GM12864 (cell line): Measurements from ENCODE around the gene EHF.

ENCODE experiments used
- DNase-seq: peaks from one replicate; pipeline ENCODE4 v3.0.0-alpha.2; 2011; ENCODE audit warnings: low read depth
- H3K4me3 ChIP-seq: 2 replicates; pipeline ENCODE4 v1.5.1; 2011; ENCODE audit warnings: mild to moderate bottlenecking, low read depth, low read length, control low read depth
- TF ChIP-seq, protein P1 (sequence below): IDR thresholded peaks from 2 replicates; pipeline ENCODE4 v1.5.1; 2011; ENCODE audit warnings: low read depth, mild to moderate bottlenecking, moderate library complexity, low read length, control low read depth, inconsistent platforms; ENCODE audit errors: missing control alignments

The EHF gene

DNA sequence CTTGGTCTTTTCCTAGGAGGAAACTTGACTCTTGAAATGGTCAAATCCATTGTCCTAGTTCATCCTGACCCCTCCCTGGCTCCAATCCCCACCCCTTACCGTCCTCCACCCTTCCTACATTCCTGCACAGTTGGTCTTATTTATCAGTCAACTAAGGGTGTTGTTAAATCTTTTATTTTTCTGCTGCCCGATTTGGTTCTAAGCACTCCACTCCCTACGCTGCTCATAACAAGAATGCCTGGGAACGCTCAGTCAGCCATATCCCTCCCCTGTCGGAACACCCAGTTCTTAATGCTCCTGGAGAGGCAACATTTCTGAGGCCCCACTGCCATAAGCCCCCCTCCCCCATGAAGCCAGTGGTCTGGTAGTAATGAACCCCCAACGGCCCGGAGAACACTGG lies 9.7 kb downstream of the EHF start:
- H3K4me3 ChIP-seq: no peak overlapping the region
- no peak for DNase-seq
- TF ChIP-seq, protein P1, sequence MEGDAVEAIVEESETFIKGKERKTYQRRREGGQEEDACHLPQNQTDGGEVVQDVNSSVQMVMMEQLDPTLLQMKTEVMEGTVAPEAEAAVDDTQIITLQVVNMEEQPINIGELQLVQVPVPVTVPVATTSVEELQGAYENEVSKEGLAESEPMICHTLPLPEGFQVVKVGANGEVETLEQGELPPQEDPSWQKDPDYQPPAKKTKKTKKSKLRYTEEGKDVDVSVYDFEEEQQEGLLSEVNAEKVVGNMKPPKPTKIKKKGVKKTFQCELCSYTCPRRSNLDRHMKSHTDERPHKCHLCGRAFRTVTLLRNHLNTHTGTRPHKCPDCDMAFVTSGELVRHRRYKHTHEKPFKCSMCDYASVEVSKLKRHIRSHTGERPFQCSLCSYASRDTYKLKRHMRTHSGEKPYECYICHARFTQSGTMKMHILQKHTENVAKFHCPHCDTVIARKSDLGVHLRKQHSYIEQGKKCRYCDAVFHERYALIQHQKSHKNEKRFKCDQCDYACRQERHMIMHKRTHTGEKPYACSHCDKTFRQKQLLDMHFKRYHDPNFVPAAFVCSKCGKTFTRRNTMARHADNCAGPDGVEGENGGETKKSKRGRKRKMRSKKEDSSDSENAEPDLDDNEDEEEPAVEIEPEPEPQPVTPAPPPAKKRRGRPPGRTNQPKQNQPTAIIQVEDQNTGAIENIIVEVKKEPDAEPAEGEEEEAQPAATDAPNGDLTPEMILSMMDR: no peak

DNA sequence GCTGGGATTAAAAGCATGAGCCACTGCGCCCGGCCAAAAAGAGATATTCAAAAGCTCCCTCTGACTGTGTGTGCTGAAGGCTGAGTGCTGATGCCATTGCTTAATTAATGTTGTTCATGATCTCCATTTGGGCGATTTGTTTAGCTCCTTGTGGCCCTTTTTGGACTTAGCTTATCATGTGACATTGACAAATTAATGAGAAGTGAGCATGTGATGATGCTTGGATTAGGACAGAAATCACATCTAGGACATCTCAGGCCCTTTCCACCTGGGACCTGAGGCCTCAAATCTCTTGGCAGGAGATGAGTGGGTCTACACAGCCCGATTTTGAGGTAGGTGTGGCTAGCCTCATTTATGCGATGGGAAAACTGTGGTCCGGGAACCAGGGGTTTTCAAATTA lies 10.4 kb downstream of the EHF start:
- TF ChIP-seq, protein P1: no peak
- no peak for DNase-seq
- H3K4me3 ChIP-seq: no peak overlapping the region

DNA sequence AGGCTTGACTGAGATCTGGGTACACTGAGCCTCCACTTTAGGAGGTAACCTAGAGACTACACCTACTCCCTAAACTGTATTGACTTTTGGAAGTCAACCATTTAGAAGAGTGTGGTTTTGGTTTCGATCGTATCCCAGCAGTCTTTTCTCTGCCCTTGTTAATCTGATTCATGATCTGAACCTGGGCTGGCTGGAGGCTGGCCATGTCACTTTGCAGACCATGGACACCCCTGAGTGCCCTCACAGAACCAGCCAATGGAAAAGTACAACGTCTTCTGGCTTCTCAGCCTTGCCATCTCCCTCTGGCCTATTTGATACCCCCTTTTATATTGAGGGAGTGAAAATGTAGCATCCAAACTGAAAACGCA lies 10.8 kb downstream of the EHF start:
- no peak overlapping the region for H3K4me3 ChIP-seq
- TF ChIP-seq, protein P1: no peak
- no peak for DNase-seq

DNA sequence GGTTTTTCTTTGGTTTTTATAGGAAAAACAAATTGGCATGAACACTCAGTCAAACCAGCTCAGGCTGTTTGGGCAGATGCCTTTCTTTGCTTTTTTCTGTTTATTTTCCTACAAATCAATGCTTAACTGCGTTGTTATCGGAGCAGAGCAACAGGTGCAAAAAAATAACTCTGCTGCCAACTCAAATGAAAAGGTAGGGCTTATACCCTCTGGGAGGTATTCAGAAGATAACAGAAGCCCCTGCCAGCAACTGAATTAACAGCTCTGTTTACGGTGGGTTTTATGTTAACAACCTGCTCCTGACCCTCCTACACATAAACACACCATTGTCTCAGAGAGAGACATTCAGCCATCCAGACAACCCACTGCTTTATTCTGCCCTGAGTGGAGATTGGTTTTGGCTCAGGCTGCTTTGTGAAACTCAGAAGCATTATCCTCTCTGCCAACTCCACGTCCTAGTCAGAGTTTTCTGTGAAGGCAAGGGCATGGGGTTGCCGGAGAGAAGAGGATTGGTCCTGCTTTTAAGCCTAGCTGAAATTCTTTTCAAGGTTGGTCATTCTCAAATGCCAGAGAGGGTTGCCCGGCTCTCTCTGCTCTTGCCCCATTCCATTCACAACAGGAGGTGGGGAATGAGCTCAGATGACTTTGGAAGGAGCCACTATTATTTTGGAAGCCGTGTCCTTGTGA lies 11.4 kb downstream of the EHF start:
- TF ChIP-seq, protein P1: no peak
- H3K4me3 ChIP-seq: no peak overlapping the region
- no peak for DNase-seq

DNA sequence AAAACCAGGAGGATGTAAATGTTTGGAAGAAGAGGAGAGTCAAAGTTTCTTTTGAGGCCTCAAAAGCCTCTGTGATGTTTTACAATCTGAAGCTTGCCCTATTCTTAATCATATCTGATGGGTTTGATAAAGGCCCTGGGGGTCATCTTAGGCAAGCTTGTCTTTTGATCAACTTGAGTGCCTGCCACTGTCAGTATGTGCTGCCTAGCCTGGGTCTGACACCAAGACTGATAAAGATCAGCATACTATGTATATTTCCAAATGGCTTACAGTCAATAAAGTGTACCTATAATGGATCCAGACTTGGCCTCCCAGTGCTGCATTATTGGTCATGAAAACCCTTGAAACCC lies 12.7 kb downstream of the EHF start:
- no peak for DNase-seq
- TF ChIP-seq, protein P1: no peak
- no peak overlapping the region for H3K4me3 ChIP-seq

DNA sequence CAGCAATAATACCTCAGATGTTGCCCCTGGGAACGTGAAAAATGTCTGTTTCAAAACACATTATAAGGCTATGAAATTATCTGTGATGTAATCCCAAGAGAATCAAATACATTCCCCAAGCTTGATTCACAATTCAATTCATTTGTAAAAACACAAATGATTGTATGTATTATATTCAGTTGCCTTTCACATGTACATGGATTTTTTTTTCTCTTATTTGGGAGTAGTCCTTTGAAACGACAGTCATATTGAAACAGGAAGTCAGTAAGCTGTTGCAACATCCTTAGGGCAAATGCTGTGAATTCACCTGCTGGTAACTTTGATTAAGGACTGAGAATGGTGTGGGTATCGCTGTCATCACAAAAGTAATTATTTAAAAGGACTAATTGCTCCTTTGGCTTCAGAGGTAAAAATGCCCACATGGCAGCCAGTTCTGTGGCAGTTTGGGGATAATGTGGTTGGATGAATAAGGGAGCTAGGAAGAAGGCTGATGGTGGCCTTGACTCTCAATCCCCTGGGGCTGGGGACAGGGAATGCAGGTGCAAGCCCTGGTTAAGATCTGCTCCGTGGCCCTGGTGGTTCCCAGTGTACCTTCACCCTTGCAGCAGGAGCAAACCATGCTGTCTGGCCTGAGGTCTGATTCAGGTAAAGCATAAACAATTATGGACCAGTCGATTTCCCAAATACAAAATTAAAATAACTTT lies 13.2 kb downstream of the EHF start:
- H3K4me3 ChIP-seq: no peak overlapping the region
- DNase-seq: no peak
- TF ChIP-seq, protein P1: no peak

DNA sequence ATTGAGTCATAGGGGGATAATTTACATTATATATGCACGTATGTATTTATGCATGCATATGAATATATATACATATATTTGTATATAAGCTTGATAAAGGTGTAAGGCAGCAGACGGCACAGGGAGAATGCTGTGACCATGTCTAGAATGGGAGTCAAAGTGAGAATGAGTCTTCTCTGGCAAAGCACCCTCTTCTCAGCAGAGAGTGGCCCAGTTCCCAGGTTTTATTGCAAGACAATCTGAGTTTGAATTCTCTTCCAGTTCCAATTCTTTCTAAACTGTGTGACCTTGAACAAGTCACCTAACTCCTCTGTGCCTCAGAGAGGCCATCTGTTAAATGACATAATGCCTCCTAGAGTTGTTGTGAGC lies 13.8 kb downstream of the EHF start:
- no peak overlapping the region for H3K4me3 ChIP-seq
- DNase-seq: no peak
- TF ChIP-seq, protein P1: no peak
